GM21717 (cell line): ENCODE data around the gene PEAK1.

Experiments used
- ATAC-seq: cut with Tn5 transposase; IDR thresholded peaks from one replicate; pipeline ENCODE4 v1.9.1; 2021; ENCODE audit warnings: mild to moderate bottlenecking, moderate library complexity; ENCODE audit not compliant: unreplicated experiment

Gene PEAK1

GRCh38 chr15:77069521-77070121 is 350.3 kb downstream of the PEAK1 start:
- ATAC-seq, result no peak

GRCh38 chr15:77068633-77069032 is 351.3 kb downstream of the PEAK1 start:
- no peak for ATAC-seq

GRCh38 chr15:77067691-77068367 is 352.1 kb downstream of the PEAK1 start:
- no peak for ATAC-seq

- ATAC-seq, result no peak
These were observed 352.8 kb downstream of the PEAK1 start for GRCh38 chr15:77066971-77067690.

GRCh38 chr15:77064539-77065308 is 355.2 kb downstream of the PEAK1 start:
- no peak for ATAC-seq

GRCh38 chr15:77064063-77064462 is 355.8 kb downstream of the PEAK1 start:
- ATAC-seq, result no peak

- ATAC-seq, result no peak
These were observed 356.7 kb downstream of the PEAK1 start for GRCh38 chr15:77063249-77063648.

- no peak for ATAC-seq
These were observed 359.4 kb downstream of the PEAK1 start for GRCh38 chr15:77060546-77060945.

- peak; percentile 64 for ATAC-seq
These were observed 360.0 kb downstream of the PEAK1 start for GRCh38 chr15:77059786-77060361.

GRCh38 chr15:77058468-77058867 is 361.4 kb downstream of the PEAK1 start:
- ATAC-seq, result no peak

- ATAC-seq, result no peak
These were observed 362.2 kb downstream of the PEAK1 start for GRCh38 chr15:77057685-77058084.

- ATAC-seq, result no peak
These were observed 362.8 kb downstream of the PEAK1 start for GRCh38 chr15:77057072-77057471.

GRCh38 chr15:77053709-77054108 is 366.2 kb downstream of the PEAK1 start:
- ATAC-seq, result no peak

- ATAC-seq, result no peak
These were observed 367.3 kb downstream of the PEAK1 start for GRCh38 chr15:77052556-77052955.
